PC-3 (cell line): ENCODE data around the gene UBE2D2. TPM values are rescaled to one million over a fixed set of nuclear protein-coding genes. Genes with fewer than 3 reads are reported as not detected.
"Not testable (repeated sequence)": the region's sequence is repeated elsewhere in the genome, so short reads cannot be mapped to it uniquely, and the experiment has no call there.

Experiments used
- ATAC-seq: fragments of 200-7000 bp; cut with Tn5 transposase; 2 replicates; pipeline ENCODE4 v1.9.1; 2020; ENCODE audit warnings: mild to moderate bottlenecking, moderate library complexity
- BruUV-seq: library from RNA; stranded (reverse); fragments of 400-500 nt; replicated peaks from 2 replicates; lab custom pipeline; 2021; lab: Mats Ljungman, UMichigan
- CTCF ChIA-PET: fragments of 300-600 bp; sonication (Branson Sonifier 250); formaldehyde crosslinking; loops from one replicate; lab custom pipeline; 2022; ENCODE audit warnings: antibody characterized with exemption; lab: Charles Lee
- POLR2A ChIA-PET: fragments of 300-600 bp; sonication (Branson Sonifier 250); formaldehyde crosslinking; loops from one replicate; lab custom pipeline; 2022; ENCODE audit warnings: antibody characterized with exemption; ENCODE audit not compliant: unreplicated experiment; lab: Charles Lee
- DNase-seq: peaks from one replicate; pipeline ENCODE4 v3.0.0-alpha.2; 2015
- H2AFZ ChIP-seq: fragments of 300-600 bp; sonication (generic); 2 replicates; pipeline ENCODE4 v1.6.0; 2016; ENCODE audit warnings: antibody characterized with exemption, low read length
- H3F3A ChIP-seq: fragments of 300-600 bp; sonication (generic); one replicate; pipeline ENCODE4 v1.6.0; 2017; ENCODE audit warnings: antibody characterized with exemption, low read length, control low read depth, mild to moderate bottlenecking; ENCODE audit not compliant: unreplicated experiment
- H3K27ac ChIP-seq: fragments of 300-600 bp; sonication (generic); 2 replicates; pipeline ENCODE4 v1.5.1; 2016; ENCODE audit warnings: mild to moderate bottlenecking, low read length
- H3K27me3 ChIP-seq: fragments of 300-600 bp; sonication (generic); 2 replicates; pipeline ENCODE4 v1.6.1; 2016; ENCODE audit warnings: low read length, mixed read lengths
- H3K36me3 ChIP-seq: fragments of 300-600 bp; sonication (generic); 2 replicates; pipeline ENCODE4 v1.6.1; 2016; ENCODE audit warnings: low read depth, mixed run types, low read length, mixed read lengths
- H3K4me1 ChIP-seq: fragments of 300-600 bp; sonication (generic); 2 replicates; pipeline ENCODE4 v1.5.1; 2016; ENCODE audit warnings: low read length; ENCODE audit not compliant: insufficient read depth
- H3K4me2 ChIP-seq: fragments of 300-600 bp; sonication (generic); 2 replicates; pipeline ENCODE4 v1.6.0; 2016; ENCODE audit warnings: low read length
- H3K4me3 ChIP-seq: fragments of 300-600 bp; sonication (generic); 2 replicates; pipeline ENCODE4 v1.5.1; 2016; ENCODE audit warnings: mild to moderate bottlenecking, low read length, mixed read lengths
- H3K79me2 ChIP-seq: fragments of 300-600 bp; sonication (generic); 2 replicates; pipeline ENCODE4 v1.6.1; 2017; ENCODE audit warnings: low read length, mixed read lengths
- H3K9ac ChIP-seq: fragments of 300-600 bp; sonication (generic); 2 replicates; pipeline ENCODE4 v1.6.0; 2016; ENCODE audit warnings: mild to moderate bottlenecking, low read length
- H3K9me2 ChIP-seq: fragments of 300-600 bp; sonication (generic); replicated peaks from 2 replicates; pipeline ENCODE4 v1.6.1; 2016; ENCODE audit warnings: mixed run types, low read length, mixed read lengths
- H3K9me3 ChIP-seq: fragments of 300-600 bp; sonication (generic); 2 replicates; pipeline ENCODE4 v1.6.1; 2016; ENCODE audit warnings: low read length, mixed read lengths
- H4K20me1 ChIP-seq: fragments of 300-600 bp; sonication (generic); 2 replicates; pipeline ENCODE4 v1.6.1; 2016; ENCODE audit warnings: low read length, mixed read lengths
- CTCF ChIP-seq: fragments of 300-600 bp; sonication (generic); conservative IDR thresholded peaks from 2 replicates; pipeline ENCODE4 v1.5.1; 2017; ENCODE audit warnings: antibody characterized with exemption, low read depth, mild to moderate bottlenecking, low read length
- EZH2 ChIP-seq: fragments of 300-600 bp; sonication (generic); IDR thresholded peaks from one replicate; pipeline ENCODE4 v1.6.1; 2017; ENCODE audit warnings: antibody characterized with exemption, mild to moderate bottlenecking, low read length; ENCODE audit not compliant: unreplicated experiment
- EZH2phosphoT487 ChIP-seq: fragments of 300-600 bp; sonication (generic); IDR thresholded peaks from 2 replicates; pipeline ENCODE4 v1.6.1; 2018; ENCODE audit warnings: mild to moderate bottlenecking, antibody characterized with exemption, low read length, borderline replicate concordance
- intact Hi-C: fragments of 100-400 bp; cut with micrococcal nuclease; formaldehyde crosslinking; loops from 2 replicates; pipeline ENCODE4 v1.9.0; 2023
- total RNA-seq: library from RNA; depleted of rRNA; stranded (reverse); fragments of >200 nt; gene quantifications from 2 replicates; pipeline ENCODE4 v1.2.3, GENCODE V29; 2014

Gene UBE2D2
- total RNA-seq, 1 experiment from 2014 or later, result 98.7 TPM

- Histone ChIP-seq H3K9ac (no peak overlapping the region), H3K36me3 (no peaks in the 10 kb centered on the region), H3K27me3 (no peaks in the 10 kb centered on the region), H3K4me3 (no peak overlapping the region), H2AFZ (no peak overlapping the region), H3F3A (no peaks in the 10 kb centered on the region), H3K4me2 (no peak overlapping the region), H3K79me2 (no peaks in the 10 kb centered on the region), H3K27ac (no peak overlapping the region), H3K9me3 (no peaks in the 10 kb centered on the region), H4K20me1 (no peaks in the 10 kb centered on the region), H3K9me2 (no peaks in the 10 kb centered on the region), H3K4me1 (no peaks in the 10 kb centered on the region)
- no TSS peak for BruUV-seq
- ChIA-PET POLR2A (no interaction called here), CTCF (no interaction called here)
- TF ChIP-seq EZH2 (no peak), EZH2phosphoT487 (no peak), CTCF (no peak)
- ATAC-seq (no peak), DNase-seq (no peak)
- intact Hi-C loops, result no loop called here
Observed at GRCh38 chr5:139524446-139524845, 36.7 kb upstream of the UBE2D2 start.

GRCh38 chr5:139524940-139525585 lies 36.1 kb upstream of the UBE2D2 start:
- no peak overlapping the region for H2AFZ ChIP-seq
- no peak overlapping the region for H3K9ac ChIP-seq
- no peaks in the 10 kb centered on the region for H3F3A ChIP-seq
- intact Hi-C loops, result no loop called here
- no peaks in the 10 kb centered on the region for H3K9me2 ChIP-seq
- no peak for ATAC-seq
- no peaks in the 10 kb centered on the region for H3K4me1 ChIP-seq
- POLR2A ChIA-PET, result no interaction called here
- no peaks in the 10 kb centered on the region for H3K9me3 ChIP-seq
- no peaks in the 10 kb centered on the region for H4K20me1 ChIP-seq
- no peak overlapping the region for H3K4me2 ChIP-seq
- H3K36me3 ChIP-seq, result no peaks in the 10 kb centered on the region
- H3K4me3 ChIP-seq, result no peak overlapping the region
- no peak for TF ChIP-seq EZH2
- no peak for TF ChIP-seq EZH2phosphoT487
- no peak for TF ChIP-seq CTCF
- no TSS peak for BruUV-seq
- no peaks in the 10 kb centered on the region for H3K79me2 ChIP-seq
- DNase-seq, result no peak
- CTCF ChIA-PET, result no interaction called here
- H3K27me3 ChIP-seq, result no peaks in the 10 kb centered on the region
- no peak overlapping the region for H3K27ac ChIP-seq

GRCh38 chr5:139525586-139526308 lies 35.4 kb upstream of the UBE2D2 start:
- H3K27me3 ChIP-seq, POLR2A ChIA-PET, DNase-seq, H3K4me3 ChIP-seq, ATAC-seq, H3K4me2 ChIP-seq, H3K9me2 ChIP-seq, H3F3A ChIP-seq, H3K79me2 ChIP-seq, H3K9me3 ChIP-seq, H3K4me1 ChIP-seq, H4K20me1 ChIP-seq, H3K9ac ChIP-seq, H3K27ac ChIP-seq, H2AFZ ChIP-seq, BruUV-seq, H3K36me3 ChIP-seq, CTCF ChIA-PET, intact Hi-C loops: not testable (repeated sequence)

GRCh38 chr5:139526309-139527089 lies 34.6 kb upstream of the UBE2D2 start:
- H3K4me2 ChIP-seq, H3F3A ChIP-seq, H3K27me3 ChIP-seq, CTCF ChIA-PET, H3K27ac ChIP-seq, H3K9ac ChIP-seq, BruUV-seq, H3K79me2 ChIP-seq, H3K4me3 ChIP-seq, H3K9me3 ChIP-seq, intact Hi-C loops, H2AFZ ChIP-seq, POLR2A ChIA-PET, H4K20me1 ChIP-seq, H3K9me2 ChIP-seq, H3K4me1 ChIP-seq, ATAC-seq, H3K36me3 ChIP-seq, DNase-seq: not testable (repeated sequence)

- POLR2A ChIA-PET, CTCF ChIA-PET, BruUV-seq: not testable (repeated sequence)
Observed at GRCh38 chr5:139527090-139527470, 34.1 kb upstream of the UBE2D2 start.

More at GRCh38 chr5:139527090-139527470, 34.1 kb upstream of the UBE2D2 start:
- DNase-seq, H3K9me3 ChIP-seq, H3K9ac ChIP-seq, H3K4me1 ChIP-seq, H3F3A ChIP-seq, H3K27ac ChIP-seq, H3K4me2 ChIP-seq, H3K27me3 ChIP-seq, H3K79me2 ChIP-seq, H2AFZ ChIP-seq, H4K20me1 ChIP-seq, H3K9me2 ChIP-seq, intact Hi-C loops, H3K36me3 ChIP-seq, H3K4me3 ChIP-seq, ATAC-seq: not testable (repeated sequence)
